Ishikawa (cell line): ENCODE results near the gene GABRR2.

Experiments used
- CEBPB ChIP-seq: IDR thresholded peaks from 2 replicates; pipeline ENCODE4 v1.6.1; 2012
- CREB1 ChIP-seq: IDR thresholded peaks from 2 replicates; pipeline ENCODE4 v1.6.1; 2012; ENCODE audit warnings: low read depth
- EGR1 ChIP-seq: IDR thresholded peaks from 2 replicates; pipeline ENCODE4 v1.6.1; 2012
- EP300 ChIP-seq: IDR thresholded peaks from 2 replicates; pipeline ENCODE4 v1.6.1; 2012; ENCODE audit warnings: borderline replicate concordance
- FOXM1 ChIP-seq: IDR thresholded peaks from 2 replicates; pipeline ENCODE4 v1.6.1; 2012; ENCODE audit warnings: low read depth, borderline replicate concordance
- MAX ChIP-seq: IDR thresholded peaks from 2 replicates; pipeline ENCODE4 v1.6.1; 2012
- NFIC ChIP-seq: IDR thresholded peaks from 2 replicates; pipeline ENCODE4 v1.6.1; 2012
- RAD21 ChIP-seq: IDR thresholded peaks from 2 replicates; pipeline ENCODE4 v1.6.1; 2012; ENCODE audit warnings: low read depth
- TAF1 ChIP-seq: IDR thresholded peaks from 2 replicates; pipeline ENCODE4 v1.6.1; 2012; ENCODE audit warnings: low read depth, mild to moderate bottlenecking
- TCF12 ChIP-seq: IDR thresholded peaks from 2 replicates; pipeline ENCODE4 v1.6.1; 2012; ENCODE audit warnings: low read depth
- TEAD4 ChIP-seq: IDR thresholded peaks from 2 replicates; pipeline ENCODE4 v1.6.1; 2012
- YY1 ChIP-seq: IDR thresholded peaks from 2 replicates; pipeline ENCODE4 v1.6.1; 2012; ENCODE audit warnings: low read depth
- ZBTB7A ChIP-seq: IDR thresholded peaks from 2 replicates; pipeline ENCODE4 v1.6.1; 2012; ENCODE audit warnings: low read depth
- TF ChIP-seq, protein P1 (sequence below): IDR thresholded peaks from 2 replicates; pipeline ENCODE4 v1.6.1; 2012
- TF ChIP-seq, protein P2 (sequence below): IDR thresholded peaks from 2 replicates; pipeline ENCODE4 v1.6.1; 2012; ENCODE audit warnings: low read depth, mild to moderate bottlenecking

Gene GABRR2

DNA sequence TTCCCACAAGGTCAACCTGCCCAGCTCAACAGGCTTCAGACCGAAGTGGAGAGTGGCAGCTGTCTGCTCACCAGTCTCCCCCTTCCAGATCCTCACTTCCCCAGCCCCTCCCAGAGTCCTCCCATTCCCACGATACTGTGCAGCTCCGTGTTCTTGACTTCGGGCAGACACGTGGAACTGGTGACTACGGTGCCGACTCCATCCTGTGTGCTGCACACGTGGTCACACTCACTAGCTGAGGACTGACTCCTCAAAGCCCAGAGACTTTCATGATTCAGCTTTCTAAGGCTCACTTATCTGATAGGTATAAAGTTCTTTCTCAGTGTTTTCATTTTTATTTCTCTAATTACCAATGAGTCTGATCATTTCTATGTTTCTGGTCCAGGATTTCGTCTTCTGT is 32.4 kb downstream of the GABRR2 start:
- no peak for TF ChIP-seq NFIC
- TF ChIP-seq, protein P1, sequence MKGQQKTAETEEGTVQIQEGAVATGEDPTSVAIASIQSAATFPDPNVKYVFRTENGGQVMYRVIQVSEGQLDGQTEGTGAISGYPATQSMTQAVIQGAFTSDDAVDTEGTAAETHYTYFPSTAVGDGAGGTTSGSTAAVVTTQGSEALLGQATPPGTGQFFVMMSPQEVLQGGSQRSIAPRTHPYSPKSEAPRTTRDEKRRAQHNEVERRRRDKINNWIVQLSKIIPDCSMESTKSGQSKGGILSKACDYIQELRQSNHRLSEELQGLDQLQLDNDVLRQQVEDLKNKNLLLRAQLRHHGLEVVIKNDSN: no peak
- TF ChIP-seq MAX: no peak
- TF ChIP-seq CREB1: no peak
- TF ChIP-seq FOXM1: no peak
- no peak for TF ChIP-seq CEBPB

- TF ChIP-seq, protein P2, sequence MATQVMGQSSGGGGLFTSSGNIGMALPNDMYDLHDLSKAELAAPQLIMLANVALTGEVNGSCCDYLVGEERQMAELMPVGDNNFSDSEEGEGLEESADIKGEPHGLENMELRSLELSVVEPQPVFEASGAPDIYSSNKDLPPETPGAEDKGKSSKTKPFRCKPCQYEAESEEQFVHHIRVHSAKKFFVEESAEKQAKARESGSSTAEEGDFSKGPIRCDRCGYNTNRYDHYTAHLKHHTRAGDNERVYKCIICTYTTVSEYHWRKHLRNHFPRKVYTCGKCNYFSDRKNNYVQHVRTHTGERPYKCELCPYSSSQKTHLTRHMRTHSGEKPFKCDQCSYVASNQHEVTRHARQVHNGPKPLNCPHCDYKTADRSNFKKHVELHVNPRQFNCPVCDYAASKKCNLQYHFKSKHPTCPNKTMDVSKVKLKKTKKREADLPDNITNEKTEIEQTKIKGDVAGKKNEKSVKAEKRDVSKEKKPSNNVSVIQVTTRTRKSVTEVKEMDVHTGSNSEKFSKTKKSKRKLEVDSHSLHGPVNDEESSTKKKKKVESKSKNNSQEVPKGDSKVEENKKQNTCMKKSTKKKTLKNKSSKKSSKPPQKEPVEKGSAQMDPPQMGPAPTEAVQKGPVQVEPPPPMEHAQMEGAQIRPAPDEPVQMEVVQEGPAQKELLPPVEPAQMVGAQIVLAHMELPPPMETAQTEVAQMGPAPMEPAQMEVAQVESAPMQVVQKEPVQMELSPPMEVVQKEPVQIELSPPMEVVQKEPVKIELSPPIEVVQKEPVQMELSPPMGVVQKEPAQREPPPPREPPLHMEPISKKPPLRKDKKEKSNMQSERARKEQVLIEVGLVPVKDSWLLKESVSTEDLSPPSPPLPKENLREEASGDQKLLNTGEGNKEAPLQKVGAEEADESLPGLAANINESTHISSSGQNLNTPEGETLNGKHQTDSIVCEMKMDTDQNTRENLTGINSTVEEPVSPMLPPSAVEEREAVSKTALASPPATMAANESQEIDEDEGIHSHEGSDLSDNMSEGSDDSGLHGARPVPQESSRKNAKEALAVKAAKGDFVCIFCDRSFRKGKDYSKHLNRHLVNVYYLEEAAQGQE: peak; percentile 72
- no peak for TF ChIP-seq TCF12
- peak; percentile 71 for TF ChIP-seq RAD21
Measured at GRCh38 chr6:89281779-89282246, 33.3 kb downstream of the GABRR2 start.

- TF ChIP-seq FOXM1 (no peak), TAF1 (no peak), RAD21 (no peak), YY1 (no peak), EGR1 (no peak), ZBTB7A (no peak), EP300 (no peak), MAX (no peak), TEAD4 (no peak), CREB1 (no peak), NFIC (no peak), CEBPB (no peak), TCF12 (no peak)
- TF ChIP-seq, protein P1: no peak
- TF ChIP-seq, protein P2: no peak
Measured at GRCh38 chr6:89278956-89279355, 36.1 kb downstream of the GABRR2 start.

- TF ChIP-seq NFIC: no peak
- TF ChIP-seq, protein P1: no peak
- TF ChIP-seq YY1: no peak
- TF ChIP-seq TEAD4: no peak
- TF ChIP-seq EP300: no peak
- no peak for TF ChIP-seq TCF12
- no peak for TF ChIP-seq ZBTB7A
- no peak for TF ChIP-seq MAX
- TF ChIP-seq TAF1: no peak
Measured at GRCh38 chr6:89275900-89276299, 39.2 kb downstream of the GABRR2 start.

DNA sequence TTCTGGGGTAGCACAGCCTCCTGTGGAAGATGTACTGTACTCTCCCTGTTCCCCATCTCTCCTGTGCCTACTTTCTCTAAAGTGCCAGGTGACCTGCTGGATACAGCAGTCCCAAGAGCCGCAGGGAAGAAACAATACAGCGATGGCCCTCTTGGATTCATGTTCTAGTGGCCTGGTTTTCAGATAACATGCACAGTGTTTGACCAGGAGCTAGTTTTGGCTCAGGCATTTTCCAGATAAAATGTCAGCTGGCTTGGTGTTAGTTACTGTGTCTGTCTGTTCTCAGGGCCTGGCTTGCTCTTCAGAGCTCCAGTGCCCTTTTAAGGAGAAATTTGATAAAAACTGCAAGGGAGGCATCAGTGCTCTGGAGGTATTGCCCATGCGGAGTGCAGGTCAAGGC is 41.3 kb downstream of the GABRR2 start:
- TF ChIP-seq, protein P1: no peak
- TF ChIP-seq MAX (no peak), TEAD4 (no peak), CEBPB (no peak), NFIC (no peak), EP300 (no peak), CREB1 (no peak), TAF1 (no peak), EGR1 (no peak), FOXM1 (no peak), TCF12 (no peak), RAD21 (no peak), ZBTB7A (no peak), YY1 (no peak)
- TF ChIP-seq, protein P2: no peak
